Natural killer cell (primary cell): Measurements from ENCODE around the gene KIDINS220. TPM values are rescaled to one million over a fixed set of nuclear protein-coding genes. Genes with fewer than 3 reads are reported as not detected.

Experiments used
- ATAC-seq, 3 donors: fragments of 150-1000 bp in 2 of 3; fragments of 200-7000 bp in 1 of 3; cut with Tn5 transposase; 1 replicate in 1 of 3; 2 replicates in 2 of 3; pipeline ENCODE4 v1.10.0; 2021; ENCODE audit warnings: mild to moderate bottlenecking in 2 of 3, moderate library complexity in 2 of 3
- DNase-seq, 2 donors: peaks; one replicate each; pipeline versions ENCODE4 v3.0.0 to v3.0.0-alpha.2; 2013 to 2021; ENCODE audit warnings: mixed read lengths in 1 of 2
- H3K27ac ChIP-seq: one replicate; pipeline ENCODE4 v1.5.1; 2013; ENCODE audit warnings: mild to moderate bottlenecking, low read length
- H3K27me3 ChIP-seq: one replicate; pipeline ENCODE4 v1.6.1; 2013; ENCODE audit warnings: low read length; ENCODE audit not compliant: control insufficient read depth, insufficient read depth
- H3K36me3 ChIP-seq: one replicate; pipeline ENCODE4 v1.6.1; 2013; ENCODE audit warnings: low read length; ENCODE audit not compliant: control insufficient read depth, insufficient read depth
- H3K4me1 ChIP-seq: one replicate; pipeline ENCODE4 v1.6.1; 2013; ENCODE audit warnings: low read length; ENCODE audit not compliant: control insufficient read depth, insufficient read depth
- H3K4me3 ChIP-seq: one replicate; pipeline ENCODE4 v1.5.1; 2013; ENCODE audit warnings: low read length
- H3K9me3 ChIP-seq: one replicate; pipeline ENCODE4 v1.6.1; 2013; ENCODE audit warnings: low read length; ENCODE audit not compliant: control insufficient read depth, insufficient read depth
- H3K27ac Mint-ChIP-seq, 2 donors: one replicate each; pipeline ENCODE4 v1.8.0; 2022; ENCODE audit warnings: mild to moderate bottlenecking in 2 of 2, mixed read lengths in 2 of 2, moderate library complexity in 1 of 2
- H3K27me3 Mint-ChIP-seq, 2 donors: one replicate each; pipeline ENCODE4 v1.8.0; 2022; ENCODE audit warnings: low read depth in 2 of 2, mixed read lengths in 2 of 2
- H3K36me3 Mint-ChIP-seq: one replicate; pipeline ENCODE4 v1.8.0; 2022; ENCODE audit warnings: mixed read lengths
- H3K4me1 Mint-ChIP-seq, 2 donors: one replicate each; pipeline ENCODE4 v1.8.0; 2022; ENCODE audit warnings: mixed read lengths in 2 of 2
- H3K4me3 Mint-ChIP-seq: one replicate; pipeline ENCODE4 v1.8.0; 2022; ENCODE audit warnings: mild to moderate bottlenecking, moderate library complexity, mixed read lengths
- H3K9me3 Mint-ChIP-seq, 2 donors: one replicate each; pipeline ENCODE4 v1.8.0; 2022; ENCODE audit warnings: mixed read lengths in 2 of 2
- WGBS: methylation state at CpG from one replicate; pipeline ENCODE4 v1.1.7; 2013; ENCODE audit warnings: missing lambda C conversion rate; ENCODE audit not compliant: insufficient coverage; 5-methylcytosine and 5-hydroxymethylcytosine counted together
- intact Hi-C: fragments of 100-400 bp; cut with micrococcal nuclease; formaldehyde crosslinking; loops from one replicate; pipeline ENCODE4 v1.14.2; 2022
- total RNA-seq, 4 donors: library from RNA; stranded (reverse); fragments of 120-200 nt in 1 of 4; gene quantifications; one replicate each; pipeline versions ENCODE4 v1.2.3 to v1.2.4, GENCODE V29; 2013 to 2022
- TF ChIP-seq, protein P1 (sequence below): fragments of 200-600 bp; IDR thresholded peaks from one replicate; pipeline ENCODE4 v1.8.0; 2022; ENCODE audit warnings: antibody characterized with exemption

KIDINS220 gene
- total RNA-seq, 3 donors from 2014 or later (not counting 1 experiment from before 2014, with no cell fraction given): 54.1 to 84.2 (median 71.5) TPM

- no peaks in the 10 kb centered on the region for H3K9me3 Mint-ChIP-seq
- no peaks in the 10 kb centered on the region for H3K4me1 Mint-ChIP-seq
- ATAC-seq (no peak), DNase-seq (no peak)
- H3K27ac ChIP-seq: no peak overlapping the region
- peaks cover 0 to 2% of the 10 kb centered on the region in 2 donors for H3K27me3 Mint-ChIP-seq
- intact Hi-C loops: no loop called here
- no peak overlapping the region for H3K4me3 Mint-ChIP-seq
- no peak overlapping the region for H3K4me3 ChIP-seq
- no peaks in the 10 kb centered on the region for H3K36me3 Mint-ChIP-seq
- no peak overlapping the region for H3K27ac Mint-ChIP-seq
- 92% methylated on average over 4 of the region's 4 CpGs for WGBS
- H3K4me1 ChIP-seq: no peaks in the 10 kb centered on the region
- TF ChIP-seq, protein P1, sequence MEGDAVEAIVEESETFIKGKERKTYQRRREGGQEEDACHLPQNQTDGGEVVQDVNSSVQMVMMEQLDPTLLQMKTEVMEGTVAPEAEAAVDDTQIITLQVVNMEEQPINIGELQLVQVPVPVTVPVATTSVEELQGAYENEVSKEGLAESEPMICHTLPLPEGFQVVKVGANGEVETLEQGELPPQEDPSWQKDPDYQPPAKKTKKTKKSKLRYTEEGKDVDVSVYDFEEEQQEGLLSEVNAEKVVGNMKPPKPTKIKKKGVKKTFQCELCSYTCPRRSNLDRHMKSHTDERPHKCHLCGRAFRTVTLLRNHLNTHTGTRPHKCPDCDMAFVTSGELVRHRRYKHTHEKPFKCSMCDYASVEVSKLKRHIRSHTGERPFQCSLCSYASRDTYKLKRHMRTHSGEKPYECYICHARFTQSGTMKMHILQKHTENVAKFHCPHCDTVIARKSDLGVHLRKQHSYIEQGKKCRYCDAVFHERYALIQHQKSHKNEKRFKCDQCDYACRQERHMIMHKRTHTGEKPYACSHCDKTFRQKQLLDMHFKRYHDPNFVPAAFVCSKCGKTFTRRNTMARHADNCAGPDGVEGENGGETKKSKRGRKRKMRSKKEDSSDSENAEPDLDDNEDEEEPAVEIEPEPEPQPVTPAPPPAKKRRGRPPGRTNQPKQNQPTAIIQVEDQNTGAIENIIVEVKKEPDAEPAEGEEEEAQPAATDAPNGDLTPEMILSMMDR: no peak
- no peaks in the 10 kb centered on the region for H3K27me3 ChIP-seq
- no peaks in the 10 kb centered on the region for H3K9me3 ChIP-seq
- no peaks in the 10 kb centered on the region for H3K36me3 ChIP-seq
Measured at GRCh38 chr2:8877332-8877731, 39.9 kb upstream of the KIDINS220 start.

DNA sequence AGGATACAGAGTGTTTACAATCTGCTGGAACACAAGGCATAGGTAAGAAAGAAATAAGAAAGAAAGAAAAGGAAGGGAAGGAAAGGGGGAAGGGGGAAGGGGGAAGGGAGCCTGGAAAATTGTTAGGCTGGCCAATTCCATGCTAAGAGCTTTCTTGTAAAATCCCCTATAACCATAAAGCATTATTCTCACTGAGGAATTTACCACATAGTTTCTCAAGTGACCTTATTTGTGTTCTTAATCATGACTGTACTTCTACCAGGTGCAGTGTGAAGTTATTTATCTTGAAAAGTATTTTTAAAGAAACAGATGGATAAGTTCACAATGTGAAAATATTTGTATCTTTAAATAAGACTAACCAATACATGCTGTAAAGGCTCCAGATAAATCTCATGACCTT lies 39.2 kb upstream of the KIDINS220 start:
- Histone ChIP-seq H3K9me3 (no peaks in the 10 kb centered on the region), H3K27me3 (no peaks in the 10 kb centered on the region), H3K27ac (no peak overlapping the region), H3K36me3 (no peaks in the 10 kb centered on the region), H3K4me3 (no peak overlapping the region), H3K4me1 (no peaks in the 10 kb centered on the region)
- TF ChIP-seq, protein P1: no peak
- H3K4me1 Mint-ChIP-seq: no peaks in the 10 kb centered on the region
- no peak overlapping the region for H3K4me3 Mint-ChIP-seq
- H3K9me3 Mint-ChIP-seq: no peaks in the 10 kb centered on the region
- H3K27ac Mint-ChIP-seq: no peak overlapping the region
- no peak for DNase-seq
- H3K36me3 Mint-ChIP-seq: no peaks in the 10 kb centered on the region
- ATAC-seq: no peak
- intact Hi-C loops: no loop called here
- H3K27me3 Mint-ChIP-seq: peaks cover 0 to 2% of the 10 kb centered on the region in 2 donors

GRCh38 chr2:8872821-8873432 lies 35.5 kb upstream of the KIDINS220 start:
- no peaks in the 10 kb centered on the region for H3K4me1 ChIP-seq
- no peak overlapping the region for H3K4me3 Mint-ChIP-seq
- H3K4me3 ChIP-seq: no peak overlapping the region
- no peaks in the 10 kb centered on the region for H3K4me1 Mint-ChIP-seq
- 56% methylated on average over 10 of the region's 11 CpGs for WGBS
- no peaks in the 10 kb centered on the region for H3K36me3 Mint-ChIP-seq
- H3K27ac ChIP-seq: no peak overlapping the region
- no peaks in the 10 kb centered on the region for H3K27me3 Mint-ChIP-seq
- no peak overlapping the region for H3K27ac Mint-ChIP-seq
- intact Hi-C loops: no loop called here
- DNase-seq: peak in 1 of 2 donors; percentile 37
- no peak for ATAC-seq
- no peaks in the 10 kb centered on the region for H3K9me3 ChIP-seq
- TF ChIP-seq, protein P1: peak; percentile 20
- no peaks in the 10 kb centered on the region for H3K36me3 ChIP-seq
- no peaks in the 10 kb centered on the region for H3K9me3 Mint-ChIP-seq
- no peaks in the 10 kb centered on the region for H3K27me3 ChIP-seq

DNA sequence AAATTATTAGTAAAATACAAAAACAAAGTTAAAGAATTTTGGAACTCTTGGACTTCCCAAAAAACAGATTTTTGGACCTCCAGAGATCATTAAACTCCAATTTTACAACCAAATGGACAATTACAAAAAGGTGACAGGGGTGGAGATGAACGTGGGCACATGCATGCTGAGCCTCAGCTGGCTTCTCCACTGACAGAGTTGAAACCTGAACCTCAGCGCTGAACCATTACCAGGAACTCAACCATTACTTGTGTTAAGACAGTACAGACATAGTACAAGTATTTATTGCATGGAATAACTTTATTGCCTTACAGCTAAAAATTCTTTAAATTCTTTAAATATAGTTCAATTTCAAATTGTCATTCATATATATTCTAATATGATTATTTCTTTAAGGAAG lies 33.0 kb upstream of the KIDINS220 start:
- Histone ChIP-seq H3K27me3 (no peaks in the 10 kb centered on the region), H3K4me3 (no peak overlapping the region), H3K9me3 (no peaks in the 10 kb centered on the region), H3K4me1 (no peaks in the 10 kb centered on the region), H3K27ac (no peak overlapping the region), H3K36me3 (no peaks in the 10 kb centered on the region)
- Mint-ChIP-seq H3K4me3 (no peak overlapping the region), H3K36me3 (no peaks in the 10 kb centered on the region), H3K9me3 (no peaks in the 10 kb centered on the region), H3K27ac (no peak overlapping the region), H3K27me3 (no peaks in the 10 kb centered on the region), H3K4me1 (no peaks in the 10 kb centered on the region)
- TF ChIP-seq, protein P1: no peak
- ATAC-seq (no peak), DNase-seq (no peak)
- intact Hi-C loops: no loop called here
- 91% methylated on average over 2 of the region's 2 CpGs for WGBS
